Astrocyte of the cerebellum (primary cell): ENCODE results near the gene KIRREL3.
"Not testable (repeated sequence)": the region's sequence is repeated elsewhere in the genome, so short reads cannot be mapped to it uniquely, and the experiment has no call there.

Source experiments
- DNase-seq: peaks from one replicate; pipeline ENCODE4 v3.0.0-alpha.2; 2011; ENCODE audit warnings: low read depth
- H3K4me3 ChIP-seq: 2 replicates; pipeline ENCODE4 v1.5.1; 2011; ENCODE audit warnings: mild to moderate bottlenecking, low read depth, low read length, moderate library complexity
- in situ Hi-C: cut with HindIII; loops from 2 replicates; pipeline ENCODE4 v1.10.0; 2017; ENCODE audit warnings: low sequenced_read_pairs
- TF ChIP-seq, protein P1 (sequence below): IDR thresholded peaks from 2 replicates; pipeline ENCODE4 v1.5.1; 2012; ENCODE audit warnings: low read length, low read depth, moderate library complexity, mild to moderate bottlenecking; ENCODE audit errors: missing control alignments

Gene KIRREL3

DNA sequence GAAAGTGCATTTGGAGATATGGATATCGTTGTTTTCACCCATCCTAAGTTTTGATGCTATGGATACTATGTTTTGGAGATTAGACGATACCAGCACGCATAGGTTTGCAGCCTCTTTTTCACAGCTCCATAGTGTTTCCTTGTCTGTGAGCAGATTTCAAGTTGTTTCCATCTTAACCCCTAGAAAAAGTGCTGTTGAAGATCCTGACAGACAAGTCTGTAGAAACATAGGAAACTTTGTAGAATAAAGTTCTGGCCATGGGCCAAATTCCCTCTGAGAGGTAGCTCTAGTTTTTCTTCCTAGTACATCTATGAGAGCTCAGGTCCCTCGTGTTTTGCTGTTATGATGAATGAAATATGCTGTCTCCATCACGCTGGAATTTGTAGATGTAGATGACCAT, 612.7 kb downstream of the KIRREL3 start:
- in situ Hi-C loops, result no loop called here
- DNase-seq, result no peak
- TF ChIP-seq, protein P1, sequence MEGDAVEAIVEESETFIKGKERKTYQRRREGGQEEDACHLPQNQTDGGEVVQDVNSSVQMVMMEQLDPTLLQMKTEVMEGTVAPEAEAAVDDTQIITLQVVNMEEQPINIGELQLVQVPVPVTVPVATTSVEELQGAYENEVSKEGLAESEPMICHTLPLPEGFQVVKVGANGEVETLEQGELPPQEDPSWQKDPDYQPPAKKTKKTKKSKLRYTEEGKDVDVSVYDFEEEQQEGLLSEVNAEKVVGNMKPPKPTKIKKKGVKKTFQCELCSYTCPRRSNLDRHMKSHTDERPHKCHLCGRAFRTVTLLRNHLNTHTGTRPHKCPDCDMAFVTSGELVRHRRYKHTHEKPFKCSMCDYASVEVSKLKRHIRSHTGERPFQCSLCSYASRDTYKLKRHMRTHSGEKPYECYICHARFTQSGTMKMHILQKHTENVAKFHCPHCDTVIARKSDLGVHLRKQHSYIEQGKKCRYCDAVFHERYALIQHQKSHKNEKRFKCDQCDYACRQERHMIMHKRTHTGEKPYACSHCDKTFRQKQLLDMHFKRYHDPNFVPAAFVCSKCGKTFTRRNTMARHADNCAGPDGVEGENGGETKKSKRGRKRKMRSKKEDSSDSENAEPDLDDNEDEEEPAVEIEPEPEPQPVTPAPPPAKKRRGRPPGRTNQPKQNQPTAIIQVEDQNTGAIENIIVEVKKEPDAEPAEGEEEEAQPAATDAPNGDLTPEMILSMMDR, result no peak
- no peak overlapping the region for H3K4me3 ChIP-seq

DNA sequence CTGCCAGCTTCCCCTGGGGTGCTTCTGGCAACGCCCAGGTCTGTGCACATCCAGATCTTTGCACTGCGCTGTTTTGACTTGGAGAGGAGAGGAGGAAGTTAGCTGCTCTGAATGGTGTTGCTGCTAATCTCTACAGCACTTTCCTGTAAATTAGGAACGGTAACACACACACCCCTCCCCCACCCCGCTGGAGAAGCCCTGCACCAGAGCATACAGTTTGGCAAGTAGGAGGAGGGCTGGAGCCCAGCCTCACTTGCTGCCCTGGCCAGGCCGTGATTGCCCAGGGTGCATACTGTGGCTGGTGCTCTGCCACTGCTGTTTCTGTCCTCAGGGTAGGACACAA, 613.9 kb downstream of the KIRREL3 start:
- H3K4me3 ChIP-seq, DNase-seq, in situ Hi-C loops: not testable (repeated sequence)

DNA sequence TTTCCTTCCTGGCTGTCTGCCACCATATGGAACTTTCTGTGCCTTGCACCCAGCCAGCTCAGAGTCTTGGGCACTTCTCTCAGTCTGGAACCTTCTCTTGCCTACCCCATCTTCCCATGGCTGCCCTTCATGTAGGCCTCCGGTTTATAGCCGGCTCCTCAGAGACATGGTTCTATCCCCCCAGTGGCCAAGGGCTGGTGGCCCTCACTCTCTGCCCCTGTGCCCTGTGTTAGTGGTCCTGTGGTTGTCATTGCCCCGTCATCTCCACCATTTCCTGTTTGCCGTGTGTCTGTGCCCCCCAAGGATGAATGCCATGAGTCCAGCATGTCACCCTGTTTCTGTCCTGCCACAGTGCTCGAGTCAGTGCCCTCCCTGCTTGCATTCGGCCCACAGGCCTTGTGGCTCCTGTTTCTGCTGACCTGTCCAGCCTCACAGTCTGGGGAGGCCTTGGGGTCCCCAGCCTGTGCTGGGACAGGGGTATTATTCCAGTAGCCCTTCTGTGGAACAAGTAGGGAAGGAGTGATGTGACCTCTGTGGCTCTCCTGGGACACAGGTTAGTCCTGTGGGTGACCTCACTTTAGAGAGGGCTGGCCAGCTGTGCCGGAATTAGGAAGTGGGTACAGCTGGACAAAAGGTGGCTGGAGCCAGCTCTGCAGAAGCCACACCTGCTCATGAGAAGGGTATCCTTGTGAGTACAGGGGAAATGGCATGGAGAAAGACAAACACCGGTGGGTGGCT, 614.4 kb downstream of the KIRREL3 start:
- TF ChIP-seq, protein P1, result no peak
- H3K4me3 ChIP-seq, result no peak overlapping the region
- in situ Hi-C loops, result no loop called here
- no peak for DNase-seq

DNA sequence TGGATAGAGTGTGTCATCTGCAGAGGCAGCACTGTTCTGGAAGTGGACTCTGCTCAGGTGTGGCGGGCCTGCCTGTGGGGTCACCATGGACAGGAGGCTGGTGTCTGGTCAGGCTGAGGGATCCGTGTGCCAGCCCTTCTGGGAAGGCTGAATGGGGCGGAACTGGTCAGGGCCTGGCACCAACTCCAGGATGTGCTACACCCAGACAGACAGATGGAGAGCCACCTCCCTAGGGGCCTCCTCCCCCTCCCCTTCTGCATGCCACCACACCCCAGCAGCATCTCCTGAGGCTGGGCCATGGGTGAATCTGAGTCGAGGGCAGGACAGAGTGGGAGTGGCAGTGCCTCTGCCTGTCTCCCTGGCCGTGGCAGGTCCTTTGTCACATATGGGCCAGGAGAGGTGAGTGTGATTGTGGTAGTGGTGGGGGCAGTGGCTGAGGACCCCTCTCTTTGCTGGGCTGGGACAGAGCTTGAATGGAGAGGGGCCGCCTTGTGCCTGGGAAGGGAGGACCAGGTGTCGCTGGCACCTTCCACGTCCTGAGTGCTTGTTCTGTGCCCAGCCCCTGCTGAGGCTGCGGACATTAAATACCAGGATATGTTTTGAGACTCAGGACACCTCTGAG, 616.0 kb downstream of the KIRREL3 start:
- H3K4me3 ChIP-seq, result no peak overlapping the region
- DNase-seq, result no peak
- in situ Hi-C loops, result no loop called here
- TF ChIP-seq, protein P1, result no peak

DNA sequence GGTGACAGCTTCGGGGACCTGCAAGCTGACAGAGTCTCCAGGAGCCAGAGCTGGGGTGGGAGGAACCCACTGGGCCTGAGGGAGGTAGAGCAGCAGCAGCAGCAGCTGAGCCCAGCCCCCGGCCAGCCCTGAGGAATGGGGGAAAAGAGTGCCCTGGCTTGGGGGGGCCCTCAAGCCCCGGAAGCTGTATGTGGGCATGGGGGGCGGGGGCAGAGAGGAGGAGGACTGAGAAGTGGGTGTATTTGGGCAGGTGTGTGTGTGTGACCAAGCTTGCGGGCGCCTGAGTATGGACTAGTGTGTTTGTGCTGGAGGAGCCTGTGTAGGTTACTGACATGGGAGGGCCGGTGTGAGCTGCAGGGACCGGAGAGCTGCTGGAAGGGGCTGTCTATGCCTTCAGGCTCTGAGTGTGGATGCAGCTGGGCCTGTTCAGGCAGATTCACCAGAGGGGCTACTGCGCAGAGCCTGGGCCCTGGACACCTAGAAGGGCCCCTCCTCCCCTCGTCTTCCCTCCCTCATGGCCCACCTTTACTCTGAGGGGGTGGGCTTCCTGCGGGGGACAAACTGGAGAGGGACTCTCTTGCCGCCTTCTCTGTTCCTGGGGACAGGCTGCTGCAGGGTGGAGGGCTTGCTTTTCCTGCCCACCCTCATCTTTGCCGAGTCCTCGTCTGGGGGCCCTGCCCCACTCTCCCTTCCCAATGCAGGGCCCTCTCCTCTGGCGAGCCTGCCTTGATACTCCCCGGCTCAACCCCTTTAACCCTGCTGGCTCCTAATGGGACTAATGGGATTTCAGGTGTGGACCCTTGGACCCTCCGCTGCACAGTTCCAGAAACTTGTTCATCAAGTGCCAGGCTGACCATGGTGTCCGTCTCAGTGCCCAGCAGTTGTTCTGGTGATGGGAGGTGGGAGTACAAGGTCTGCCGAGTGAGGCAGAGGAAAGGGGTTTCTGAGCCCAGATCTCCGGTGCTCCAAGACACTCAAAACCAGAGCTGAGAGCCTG, 616.9 kb downstream of the KIRREL3 start:
- in situ Hi-C loops, result no loop called here

DNA sequence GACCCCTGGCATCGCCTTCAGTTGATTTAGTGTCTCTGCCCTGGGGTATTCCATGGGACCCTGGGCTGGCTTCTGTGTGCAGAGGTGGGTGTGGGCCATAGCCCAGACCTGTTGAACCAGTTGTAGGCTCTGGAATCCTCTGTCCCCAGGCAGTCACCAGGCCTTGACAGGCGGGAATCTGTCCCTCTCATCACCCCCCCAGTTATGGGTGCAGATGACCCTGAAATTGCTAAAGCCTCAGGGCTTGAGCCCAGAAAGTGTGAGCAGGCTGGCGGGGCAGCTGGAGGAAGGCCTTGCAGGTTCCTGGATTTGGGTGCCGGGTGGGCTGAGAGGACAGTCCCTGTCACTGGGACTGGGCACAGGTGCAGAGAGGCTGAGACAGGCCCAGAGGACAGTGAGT, 617.9 kb downstream of the KIRREL3 start:
- H3K4me3 ChIP-seq, in situ Hi-C loops, DNase-seq: not testable (repeated sequence)

More for the DNA sequence above, 616.9 kb downstream of the KIRREL3 start:
- no peak overlapping the region for H3K4me3 ChIP-seq
- DNase-seq, result no peak
- TF ChIP-seq, protein P1, result no peak

DNA sequence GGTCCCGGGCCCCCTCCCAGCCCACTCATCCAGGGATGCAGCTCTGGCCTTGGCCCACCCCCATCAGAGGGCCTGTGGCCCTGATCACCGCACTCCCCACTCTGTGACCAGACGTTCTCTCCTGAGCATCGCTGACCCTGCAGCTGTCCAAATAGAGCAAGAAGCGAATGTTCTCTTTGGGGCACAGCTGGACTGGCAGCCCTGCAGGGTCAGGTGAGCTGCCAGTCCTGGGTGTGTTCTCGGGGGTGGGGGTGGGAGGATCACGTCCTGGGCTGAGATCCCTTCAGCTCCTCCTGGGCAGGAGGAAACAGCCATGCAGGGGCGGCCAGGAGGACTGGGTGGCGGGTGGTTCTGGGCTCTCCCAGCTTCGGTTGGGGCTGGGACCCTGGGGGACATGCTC, 618.6 kb downstream of the KIRREL3 start:
- DNase-seq, in situ Hi-C loops, H3K4me3 ChIP-seq: not testable (repeated sequence)

DNA sequence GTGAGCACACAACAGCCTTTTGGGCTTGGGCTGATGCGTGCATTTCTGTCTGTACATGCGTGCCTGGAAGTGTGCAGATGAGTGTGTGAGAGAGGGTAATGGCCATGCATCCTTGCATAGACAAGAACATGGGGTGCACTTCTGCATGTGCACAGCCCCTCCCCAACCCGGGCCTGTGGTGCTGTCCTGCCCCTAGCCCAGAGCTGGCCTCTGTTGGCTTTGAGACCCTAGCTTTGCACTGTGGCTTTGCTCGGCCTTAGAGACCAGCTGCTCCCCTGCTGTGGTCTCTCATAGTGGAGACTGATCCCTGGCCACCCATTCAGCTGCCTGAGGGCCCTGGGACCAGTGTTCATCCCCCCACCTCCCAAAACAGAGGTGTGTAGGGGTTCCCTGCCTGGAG, 619.7 kb downstream of the KIRREL3 start:
- in situ Hi-C loops, result no loop called here
- TF ChIP-seq, protein P1, result no peak
- H3K4me3 ChIP-seq, result no peak overlapping the region
- no peak for DNase-seq
